HCT116 (cell line): ENCODE data around the gene UTS2B. TPM values are rescaled to one million over a fixed set of nuclear protein-coding genes. Genes with fewer than 3 reads are reported as not detected.

Experiments used
- ATAC-seq: fragments of 200-7000 bp; cut with Tn5 transposase; 2 replicates; pipeline ENCODE4 v1.9.1; 2020; ENCODE audit warnings: mild to moderate bottlenecking, moderate library complexity
- BruUV-seq: library from RNA; stranded (reverse); fragments of 400-500 nt; replicated peaks from 2 replicates; lab custom pipeline; 2021; lab: Mats Ljungman, UMichigan
- CTCF ChIA-PET: fragments of 300-600 bp; sonication (Branson Sonifier 250); formaldehyde crosslinking; loops from one replicate; lab custom pipeline; 2021; ENCODE audit warnings: antibody characterized with exemption; lab: Charles Lee
- POLR2A ChIA-PET: fragments of 300-600, 350-600 bp; sonication (Branson Sonifier 250); formaldehyde crosslinking; loops from one replicate; lab custom pipeline; 2021; ENCODE audit warnings: antibody characterized with exemption; lab: Charles Lee
- RAD21 ChIA-PET, 2 experiments: fragments of 300-600 bp; sonication (Branson Sonifier 250); formaldehyde crosslinking; loops; one replicate each; lab custom pipeline; 2023; ENCODE audit warnings: low total read pairs in 2 of 2; ENCODE audit not compliant: uncharacterized antibody in 2 of 2, unreplicated experiment in 2 of 2, low non-redundant PET in 1 of 2; lab: Charles Lee
- DNase-seq: peaks from one replicate; pipeline ENCODE4 v3.0.0-alpha.2; 2010; ENCODE audit warnings: low read depth, low spot score
- H2AFZ ChIP-seq: fragments of 200-600 bp; shearing (Covaris generic), sonication (generic); 2 replicates; pipeline ENCODE4 v1.6.1; 2017; ENCODE audit warnings: low read depth, mixed run types, mixed read lengths, antibody characterized with exemption, low read length; ENCODE audit not compliant: poor library complexity, severe bottlenecking
- H3K27ac ChIP-seq: 2 replicates; pipeline ENCODE4 v1.5.1; 2012; ENCODE audit warnings: low read depth, low read length
- H3K27me3 ChIP-seq: fragments of 200-600 bp; sonication (generic); 2 replicates; pipeline ENCODE4 v1.6.1; 2016; ENCODE audit warnings: mixed run types, low read length, mixed read lengths; ENCODE audit not compliant: insufficient read depth
- H3K36me3 ChIP-seq, 2 experiments: fragments of 200-500 bp in 1 of 2; fragments of 200-600 bp in 1 of 2; sonication (Bioruptor generic) in 1 of 2; sonication (generic) in 1 of 2; 2 replicates each; pipeline versions ENCODE4 v1.5.1 to v1.6.1; 2014 to 2016; ENCODE audit warnings: low read length in 2 of 2, inconsistent platforms in 1 of 2, mixed read lengths in 1 of 2, mixed run types in 1 of 2; ENCODE audit not compliant: insufficient read depth in 2 of 2, control insufficient read depth in 1 of 2
- H3K4me1 ChIP-seq, 2 experiments: fragments of 200-600 bp in 1 of 2; sonication (generic) in 1 of 2; 2 replicates each; pipeline versions ENCODE4 v1.5.1 to v1.6.1; 2012 to 2017; ENCODE audit warnings: low read length in 2 of 2, inconsistent platforms in 1 of 2, mild to moderate bottlenecking in 1 of 2, mixed read lengths in 1 of 2, mixed run types in 1 of 2, moderate library complexity in 1 of 2; ENCODE audit not compliant: insufficient read depth in 2 of 2, control insufficient read depth in 1 of 2
- H3K4me2 ChIP-seq: fragments of 200-600 bp; sonication (generic); 2 replicates; pipeline ENCODE4 v1.6.1; 2017; ENCODE audit warnings: mixed run types, low read length, mixed read lengths
- H3K4me3 ChIP-seq, 2 experiments: fragments of 200-600 bp in 1 of 2; sonication (generic) in 1 of 2; replicated peaks in 1 of 2; 2 replicates each; pipeline ENCODE4 v1.5.1; 2011 to 2016; ENCODE audit warnings: low read length in 2 of 2, control low read depth in 1 of 2, low read depth in 1 of 2, mild to moderate bottlenecking in 1 of 2, mixed read lengths in 1 of 2, mixed run types in 1 of 2
- H3K79me2 ChIP-seq: fragments of 200-600 bp; sonication (generic); 2 replicates; pipeline ENCODE4 v1.6.1; 2017; ENCODE audit warnings: mild to moderate bottlenecking, mixed run types, low read length, moderate library complexity, mixed read lengths; ENCODE audit not compliant: insufficient read depth
- H3K9ac ChIP-seq: fragments of 200-600 bp; sonication (generic); 2 replicates; pipeline ENCODE4 v1.6.1; 2016; ENCODE audit warnings: low read length, mixed read lengths
- H3K9me2 ChIP-seq: fragments of 200-600 bp; sonication (generic), shearing (Covaris generic); 2 replicates; pipeline ENCODE4 v1.6.1; 2017; ENCODE audit warnings: mixed run types, mild to moderate bottlenecking, moderate library complexity; ENCODE audit not compliant: insufficient read depth
- H3K9me3 ChIP-seq, 2 experiments: fragments of 200-500 bp in 1 of 2; fragments of 200-600 bp in 1 of 2; sonication (Bioruptor generic) in 1 of 2; sonication (generic) in 1 of 2; 2 replicates each; pipeline ENCODE4 v1.6.1; 2014 to 2017; ENCODE audit warnings: low read length in 2 of 2, mixed read lengths in 2 of 2, inconsistent platforms in 1 of 2, low read depth in 1 of 2, mild to moderate bottlenecking in 1 of 2, mixed run types in 1 of 2, moderate library complexity in 1 of 2; ENCODE audit not compliant: control insufficient read depth in 1 of 2, insufficient read depth in 1 of 2
- H4K20me1 ChIP-seq: fragments of 200-600 bp; sonication (generic), shearing (Covaris generic); 2 replicates; pipeline ENCODE4 v1.6.1; 2017; ENCODE audit warnings: mixed run types, mild to moderate bottlenecking, moderate library complexity; ENCODE audit not compliant: insufficient read depth
- CBX3 ChIP-seq: IDR thresholded peaks from 2 replicates; pipeline ENCODE4 v1.6.1; 2012; ENCODE audit warnings: low read depth
- CEBPB ChIP-seq: IDR thresholded peaks from 2 replicates; pipeline ENCODE4 v1.6.1; 2012; ENCODE audit warnings: low read depth
- EGR1 ChIP-seq: IDR thresholded peaks from 2 replicates; pipeline ENCODE4 v1.6.1; 2012; ENCODE audit warnings: low read depth
- EZH2 ChIP-seq: fragments of 200-600 bp; sonication (generic); IDR thresholded peaks from 2 replicates; pipeline ENCODE4 v1.6.1; 2017; ENCODE audit warnings: antibody characterized with exemption, mixed run types
- EZH2phosphoT487 ChIP-seq: fragments of 200-600 bp; IDR thresholded peaks from 2 replicates; pipeline ENCODE4 v1.6.1; 2018; ENCODE audit warnings: antibody characterized with exemption, borderline replicate concordance
- FOSL1 ChIP-seq: IDR thresholded peaks from 2 replicates; pipeline ENCODE4 v1.6.1; 2012; ENCODE audit warnings: low read depth
- JUND ChIP-seq: IDR thresholded peaks from 2 replicates; pipeline ENCODE4 v1.6.1; 2012
- POLR2A ChIP-seq: IDR thresholded peaks from 2 replicates; pipeline ENCODE4 v1.7.0; 2011; ENCODE audit warnings: borderline replicate concordance; ENCODE audit not compliant: insufficient read depth, insufficient read length; ENCODE audit errors: extremely low read depth
- POLR2AphosphoS5 ChIP-seq: IDR thresholded peaks from 2 replicates; pipeline ENCODE4 v1.6.1; 2011; ENCODE audit warnings: mild to moderate bottlenecking, low read depth, low read length, moderate library complexity
- RAD21 ChIP-seq: IDR thresholded peaks from 2 replicates; pipeline ENCODE4 v1.6.1; 2012; ENCODE audit warnings: low read depth, mild to moderate bottlenecking
- SIN3A ChIP-seq: IDR thresholded peaks from 2 replicates; pipeline ENCODE4 v1.6.1; 2012; ENCODE audit warnings: low read depth
- SP1 ChIP-seq: IDR thresholded peaks from 2 replicates; pipeline ENCODE4 v1.6.1; 2012; ENCODE audit warnings: low read depth
- SRF ChIP-seq: IDR thresholded peaks from 2 replicates; pipeline ENCODE4 v1.6.1; 2012; ENCODE audit warnings: low read depth
- YY1 ChIP-seq: IDR thresholded peaks from 2 replicates; pipeline ENCODE4 v1.6.1; 2011; ENCODE audit warnings: low read length, low read depth, moderate library complexity, mild to moderate bottlenecking; ENCODE audit not compliant: insufficient replicate concordance; ENCODE audit errors: extremely low read depth
- ZNF274 ChIP-seq: fragments of 200-500 bp; sonication (Bioruptor generic); IDR thresholded peaks from 2 replicates; pipeline ENCODE4 v1.6.1; 2014; ENCODE audit warnings: mild to moderate bottlenecking, low read depth, low read length, inconsistent platforms
- intact Hi-C: fragments of 100-400 bp; cut with micrococcal nuclease; formaldehyde crosslinking; loops from 2 replicates; pipeline ENCODE4 v1.10.0; 2022
- total RNA-seq: library from RNA; stranded (reverse); gene quantifications from one replicate; pipeline ENCODE4 v1.2.1, GENCODE V29; 2021; ENCODE audit not compliant: unreplicated experiment
- TF ChIP-seq, protein P1 (sequence below): IDR thresholded peaks from 2 replicates; pipeline ENCODE4 v1.6.1; 2011; ENCODE audit warnings: mild to moderate bottlenecking, low read length, moderate library complexity; ENCODE audit not compliant: insufficient replicate concordance; ENCODE audit errors: extremely low read depth
- TF ChIP-seq, protein P2 (sequence below): IDR thresholded peaks from 2 replicates; pipeline ENCODE4 v1.6.1; 2012
- TF ChIP-seq, protein P3 (sequence below): IDR thresholded peaks from 2 replicates; pipeline ENCODE4 v1.6.1; 2012
- TF ChIP-seq, protein P4 (sequence below), 3 experiments: fragments of 200-600 bp in 1 of 3; sonication (generic) in 1 of 3; IDR thresholded peaks in 2 of 3; conservative IDR thresholded peaks in 1 of 3; 2 replicates each; pipeline ENCODE4 v1.5.1; 2012 to 2017; ENCODE audit warnings: low read depth in 2 of 3, low read length in 2 of 3, antibody characterized with exemption in 1 of 3, borderline replicate concordance in 1 of 3, control low read depth in 1 of 3, mild to moderate bottlenecking in 1 of 3, mixed read lengths in 1 of 3, mixed run types in 1 of 3, moderate library complexity in 1 of 3; ENCODE audit not compliant: insufficient read depth in 1 of 3
- TF ChIP-seq, protein P5 (sequence below): IDR thresholded peaks from 2 replicates; pipeline ENCODE4 v1.6.1; 2012; ENCODE audit warnings: low read depth

The UTS2B gene
- total RNA-seq, 1 experiment from 2014 or later, result 0.59 TPM

DNA sequence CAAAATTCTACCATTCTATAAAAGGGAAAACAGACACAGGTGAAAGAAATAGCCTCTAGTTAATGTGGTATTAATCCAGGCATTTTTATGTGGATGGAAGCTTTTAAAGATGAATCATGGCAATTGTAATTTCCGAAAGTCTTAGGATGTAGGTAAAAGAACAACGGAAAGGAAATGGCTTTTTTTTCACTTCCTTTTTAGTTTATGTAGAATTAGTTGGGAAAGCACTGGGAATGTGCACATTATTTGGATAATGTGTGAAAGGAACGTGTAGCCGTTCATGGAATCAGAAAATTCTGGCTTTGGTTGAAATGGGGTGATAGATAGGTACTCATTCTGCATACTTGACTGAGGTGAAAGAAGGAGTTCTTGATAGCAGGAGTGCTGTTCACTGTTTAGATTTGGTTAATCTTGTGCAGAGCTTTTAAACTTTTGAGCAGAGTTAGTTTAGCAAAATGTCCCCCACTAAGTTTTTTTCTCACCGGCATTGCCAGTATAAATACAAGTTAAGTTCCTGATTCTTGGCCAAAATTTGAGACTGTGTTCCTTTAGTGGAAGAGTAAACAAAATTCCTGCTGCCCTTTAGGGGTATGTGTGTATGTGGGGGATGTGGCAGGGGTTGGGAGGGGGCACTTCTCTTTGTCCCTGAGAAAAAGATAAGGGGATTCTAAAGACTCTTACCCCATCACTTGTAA lies 20.2 kb upstream of the UTS2B start:
- no peak overlapping the region for H3K4me3 ChIP-seq
- intact Hi-C loops, result no loop called here
- no TSS peak for BruUV-seq
- no peaks in the 10 kb centered on the region for H4K20me1 ChIP-seq
- no peak overlapping the region for H3K4me2 ChIP-seq
- H3K36me3 ChIP-seq, result no peaks in the 10 kb centered on the region
- peaks cover 99% of the 10 kb centered on the region for H3K79me2 ChIP-seq
- no peak overlapping the region for H3K27ac ChIP-seq
- H3K27me3 ChIP-seq, result no peaks in the 10 kb centered on the region
- H3K9me2 ChIP-seq, result no peaks in the 10 kb centered on the region
- no peak for ATAC-seq
- POLR2A ChIA-PET, result no interaction called here
- H3K9me3 ChIP-seq, result no peaks in the 10 kb centered on the region
- RAD21 ChIA-PET, result no interaction called here
- no peak for DNase-seq
- TF ChIP-seq, protein P1, sequence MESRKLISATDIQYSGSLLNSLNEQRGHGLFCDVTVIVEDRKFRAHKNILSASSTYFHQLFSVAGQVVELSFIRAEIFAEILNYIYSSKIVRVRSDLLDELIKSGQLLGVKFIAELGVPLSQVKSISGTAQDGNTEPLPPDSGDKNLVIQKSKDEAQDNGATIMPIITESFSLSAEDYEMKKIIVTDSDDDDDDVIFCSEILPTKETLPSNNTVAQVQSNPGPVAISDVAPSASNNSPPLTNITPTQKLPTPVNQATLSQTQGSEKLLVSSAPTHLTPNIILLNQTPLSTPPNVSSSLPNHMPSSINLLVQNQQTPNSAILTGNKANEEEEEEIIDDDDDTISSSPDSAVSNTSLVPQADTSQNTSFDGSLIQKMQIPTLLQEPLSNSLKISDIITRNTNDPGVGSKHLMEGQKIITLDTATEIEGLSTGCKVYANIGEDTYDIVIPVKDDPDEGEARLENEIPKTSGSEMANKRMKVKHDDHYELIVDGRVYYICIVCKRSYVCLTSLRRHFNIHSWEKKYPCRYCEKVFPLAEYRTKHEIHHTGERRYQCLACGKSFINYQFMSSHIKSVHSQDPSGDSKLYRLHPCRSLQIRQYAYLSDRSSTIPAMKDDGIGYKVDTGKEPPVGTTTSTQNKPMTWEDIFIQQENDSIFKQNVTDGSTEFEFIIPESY, result no peak
- TF ChIP-seq JUND (no peak), EZH2 (no peak), RAD21 (no peak), POLR2A (no peak), CBX3 (no peak), EGR1 (no peak), YY1 (no peak), POLR2AphosphoS5 (no peak), FOSL1 (no peak), SRF (no peak), SIN3A (no peak), SP1 (no peak), ZNF274 (no peak), EZH2phosphoT487 (no peak), CEBPB (no peak)
- TF ChIP-seq, protein P2, sequence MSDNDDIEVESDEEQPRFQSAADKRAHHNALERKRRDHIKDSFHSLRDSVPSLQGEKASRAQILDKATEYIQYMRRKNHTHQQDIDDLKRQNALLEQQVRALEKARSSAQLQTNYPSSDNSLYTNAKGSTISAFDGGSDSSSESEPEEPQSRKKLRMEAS, result no peak
- TF ChIP-seq, protein P3, sequence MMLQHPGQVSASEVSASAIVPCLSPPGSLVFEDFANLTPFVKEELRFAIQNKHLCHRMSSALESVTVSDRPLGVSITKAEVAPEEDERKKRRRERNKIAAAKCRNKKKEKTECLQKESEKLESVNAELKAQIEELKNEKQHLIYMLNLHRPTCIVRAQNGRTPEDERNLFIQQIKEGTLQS, result no peak
- TF ChIP-seq, protein P4, sequence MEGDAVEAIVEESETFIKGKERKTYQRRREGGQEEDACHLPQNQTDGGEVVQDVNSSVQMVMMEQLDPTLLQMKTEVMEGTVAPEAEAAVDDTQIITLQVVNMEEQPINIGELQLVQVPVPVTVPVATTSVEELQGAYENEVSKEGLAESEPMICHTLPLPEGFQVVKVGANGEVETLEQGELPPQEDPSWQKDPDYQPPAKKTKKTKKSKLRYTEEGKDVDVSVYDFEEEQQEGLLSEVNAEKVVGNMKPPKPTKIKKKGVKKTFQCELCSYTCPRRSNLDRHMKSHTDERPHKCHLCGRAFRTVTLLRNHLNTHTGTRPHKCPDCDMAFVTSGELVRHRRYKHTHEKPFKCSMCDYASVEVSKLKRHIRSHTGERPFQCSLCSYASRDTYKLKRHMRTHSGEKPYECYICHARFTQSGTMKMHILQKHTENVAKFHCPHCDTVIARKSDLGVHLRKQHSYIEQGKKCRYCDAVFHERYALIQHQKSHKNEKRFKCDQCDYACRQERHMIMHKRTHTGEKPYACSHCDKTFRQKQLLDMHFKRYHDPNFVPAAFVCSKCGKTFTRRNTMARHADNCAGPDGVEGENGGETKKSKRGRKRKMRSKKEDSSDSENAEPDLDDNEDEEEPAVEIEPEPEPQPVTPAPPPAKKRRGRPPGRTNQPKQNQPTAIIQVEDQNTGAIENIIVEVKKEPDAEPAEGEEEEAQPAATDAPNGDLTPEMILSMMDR (IDR thresholded peaks at IDR 0.05 in 2 of 3, conservative IDR thresholded peaks at IDR 0.05 in 1 of 3; ENCODE audit: borderline replicate concordance in 1 of 3, insufficient read depth in 1 of 3, low read depth in 2 of 3, low read length in 2 of 3), result no peak
- TF ChIP-seq, protein P5, sequence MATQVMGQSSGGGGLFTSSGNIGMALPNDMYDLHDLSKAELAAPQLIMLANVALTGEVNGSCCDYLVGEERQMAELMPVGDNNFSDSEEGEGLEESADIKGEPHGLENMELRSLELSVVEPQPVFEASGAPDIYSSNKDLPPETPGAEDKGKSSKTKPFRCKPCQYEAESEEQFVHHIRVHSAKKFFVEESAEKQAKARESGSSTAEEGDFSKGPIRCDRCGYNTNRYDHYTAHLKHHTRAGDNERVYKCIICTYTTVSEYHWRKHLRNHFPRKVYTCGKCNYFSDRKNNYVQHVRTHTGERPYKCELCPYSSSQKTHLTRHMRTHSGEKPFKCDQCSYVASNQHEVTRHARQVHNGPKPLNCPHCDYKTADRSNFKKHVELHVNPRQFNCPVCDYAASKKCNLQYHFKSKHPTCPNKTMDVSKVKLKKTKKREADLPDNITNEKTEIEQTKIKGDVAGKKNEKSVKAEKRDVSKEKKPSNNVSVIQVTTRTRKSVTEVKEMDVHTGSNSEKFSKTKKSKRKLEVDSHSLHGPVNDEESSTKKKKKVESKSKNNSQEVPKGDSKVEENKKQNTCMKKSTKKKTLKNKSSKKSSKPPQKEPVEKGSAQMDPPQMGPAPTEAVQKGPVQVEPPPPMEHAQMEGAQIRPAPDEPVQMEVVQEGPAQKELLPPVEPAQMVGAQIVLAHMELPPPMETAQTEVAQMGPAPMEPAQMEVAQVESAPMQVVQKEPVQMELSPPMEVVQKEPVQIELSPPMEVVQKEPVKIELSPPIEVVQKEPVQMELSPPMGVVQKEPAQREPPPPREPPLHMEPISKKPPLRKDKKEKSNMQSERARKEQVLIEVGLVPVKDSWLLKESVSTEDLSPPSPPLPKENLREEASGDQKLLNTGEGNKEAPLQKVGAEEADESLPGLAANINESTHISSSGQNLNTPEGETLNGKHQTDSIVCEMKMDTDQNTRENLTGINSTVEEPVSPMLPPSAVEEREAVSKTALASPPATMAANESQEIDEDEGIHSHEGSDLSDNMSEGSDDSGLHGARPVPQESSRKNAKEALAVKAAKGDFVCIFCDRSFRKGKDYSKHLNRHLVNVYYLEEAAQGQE, result no peak
- peaks cover 12 to 36% of the 10 kb centered on the region in 2 experiments; a peak in 3 of 4 replicates for H3K4me1 ChIP-seq
- CTCF ChIA-PET, result no interaction called here
- no peak overlapping the region for H2AFZ ChIP-seq
- no peak overlapping the region for H3K9ac ChIP-seq
